Body of pancreas (tissue), 4 donors: ENCODE data around the gene NBPF1.

Source experiments
- CTCF ChIP-seq, 7 experiments: fragments of 450-650 bp in 4 of 7; fragments of 200-600 bp in 3 of 7; sonication (generic) in 3 of 7; IDR thresholded peaks; one replicate each; pipeline ENCODE4 v1.5.1; 2016 to 2019; ENCODE audit warnings: antibody characterized with exemption in 7 of 7
- POLR2A ChIP-seq, 3 donors: fragments of 450-650 bp; IDR thresholded peaks; one replicate each; pipeline ENCODE4 v1.6.1; 2016; ENCODE audit warnings: antibody characterized with exemption in 3 of 3, mild to moderate bottlenecking in 2 of 3

GRCh38 chr1:16625497-16626408 is 12.4 kb upstream of the NBPF1 start:
- no peak for TF ChIP-seq CTCF (IDR thresholded peaks at IDR 0.05)
- no peak for TF ChIP-seq POLR2A (IDR thresholded peaks at IDR 0.05)
